Uterus (tissue), 2 donors: Measurements from ENCODE around the gene SMARCA4.

Experiments
- CTCF ChIP-seq, 4 experiments: fragments of 200-600 bp in 2 of 4; fragments of 450-650 bp in 2 of 4; sonication (generic) in 2 of 4; IDR thresholded peaks; one replicate each; pipeline ENCODE4 v1.5.1; 2016 to 2019; ENCODE audit warnings: antibody characterized with exemption in 4 of 4, mild to moderate bottlenecking in 2 of 4, moderate library complexity in 1 of 4
- POLR2A ChIP-seq, 2 donors: fragments of 450-650 bp; IDR thresholded peaks; one replicate each; pipeline ENCODE4 v1.6.1; 2016; ENCODE audit warnings: antibody characterized with exemption in 2 of 2, mild to moderate bottlenecking in 1 of 2, moderate library complexity in 1 of 2

DNA sequence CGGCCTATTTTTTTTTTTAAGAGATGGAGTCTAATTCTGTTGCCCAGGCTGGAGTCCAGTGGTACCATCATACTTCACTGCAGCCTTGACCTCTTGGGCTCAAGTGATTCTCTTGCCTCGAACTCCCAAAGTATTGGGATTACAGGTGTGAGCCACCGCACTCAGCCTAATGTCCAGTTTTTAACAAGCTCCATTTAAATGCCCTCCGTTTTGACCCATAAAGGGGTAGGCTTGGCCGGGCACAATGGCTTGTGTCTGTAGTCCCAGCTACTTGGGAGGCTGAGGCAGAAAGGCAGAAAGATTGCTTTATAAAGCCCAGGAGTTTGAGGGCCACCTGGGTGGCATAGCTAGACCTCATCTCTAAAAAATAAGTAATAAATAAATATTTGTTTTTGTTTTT lies 140.2 kb downstream of the SMARCA4 start:
- TF ChIP-seq CTCF (IDR thresholded peaks at IDR 0.05) (no peak), POLR2A (IDR thresholded peaks at IDR 0.05) (no peak)
